ENCODE results near the gene GRID1. TPM values are rescaled to one million over a fixed set of nuclear protein-coding genes. Genes with fewer than 3 reads are reported as not detected.

GRID1 gene
- total RNA-seq, 1 donor from 2014 or later, result 9.2 TPM

- H3K4me3 Mint-ChIP-seq, result no peak overlapping the region
- no peak overlapping the region for H3K27ac Mint-ChIP-seq
- no peaks in the 10 kb centered on the region for H3K36me3 Mint-ChIP-seq
- peaks cover 8% of the 10 kb centered on the region for H3K9me3 Mint-ChIP-seq
- TF ChIP-seq, protein P1, sequence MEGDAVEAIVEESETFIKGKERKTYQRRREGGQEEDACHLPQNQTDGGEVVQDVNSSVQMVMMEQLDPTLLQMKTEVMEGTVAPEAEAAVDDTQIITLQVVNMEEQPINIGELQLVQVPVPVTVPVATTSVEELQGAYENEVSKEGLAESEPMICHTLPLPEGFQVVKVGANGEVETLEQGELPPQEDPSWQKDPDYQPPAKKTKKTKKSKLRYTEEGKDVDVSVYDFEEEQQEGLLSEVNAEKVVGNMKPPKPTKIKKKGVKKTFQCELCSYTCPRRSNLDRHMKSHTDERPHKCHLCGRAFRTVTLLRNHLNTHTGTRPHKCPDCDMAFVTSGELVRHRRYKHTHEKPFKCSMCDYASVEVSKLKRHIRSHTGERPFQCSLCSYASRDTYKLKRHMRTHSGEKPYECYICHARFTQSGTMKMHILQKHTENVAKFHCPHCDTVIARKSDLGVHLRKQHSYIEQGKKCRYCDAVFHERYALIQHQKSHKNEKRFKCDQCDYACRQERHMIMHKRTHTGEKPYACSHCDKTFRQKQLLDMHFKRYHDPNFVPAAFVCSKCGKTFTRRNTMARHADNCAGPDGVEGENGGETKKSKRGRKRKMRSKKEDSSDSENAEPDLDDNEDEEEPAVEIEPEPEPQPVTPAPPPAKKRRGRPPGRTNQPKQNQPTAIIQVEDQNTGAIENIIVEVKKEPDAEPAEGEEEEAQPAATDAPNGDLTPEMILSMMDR (conservative IDR thresholded peaks at IDR 0.05), result no peak
- peaks cover 6% of the 10 kb centered on the region for H3K27me3 Mint-ChIP-seq
- H3K4me1 Mint-ChIP-seq (ENCODE audit: unreplicated experiment), result peaks cover 7% of the 10 kb centered on the region
- no peak for DNase-seq (ENCODE audit: extremely low spot score, unreplicated experiment)
Measured at GRCh38 chr10:85671530-85671929, 695.1 kb downstream of the GRID1 start.

DNA sequence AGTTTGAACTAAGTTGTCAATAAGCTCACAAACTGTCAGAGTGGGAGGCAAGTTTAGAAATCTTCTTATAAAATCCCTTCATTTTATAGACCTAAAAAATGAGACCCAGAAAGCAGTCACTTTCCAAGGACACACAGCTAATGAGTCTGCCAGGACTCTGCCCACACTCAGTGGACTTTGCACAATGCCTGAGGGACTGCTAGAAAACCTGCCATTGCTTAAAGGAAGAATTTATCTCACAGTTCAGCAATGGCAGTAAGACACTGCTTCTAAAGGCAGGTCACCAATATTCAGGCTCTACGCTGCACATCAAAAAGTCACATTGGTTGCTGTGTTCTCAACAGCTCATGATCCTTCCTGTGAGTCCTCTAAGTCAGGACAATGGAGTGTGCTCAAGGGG is 698.1 kb downstream of the GRID1 start:
- Mint-ChIP-seq H3K27ac (no peak overlapping the region), H3K4me1 (ENCODE audit: unreplicated experiment) (peaks cover 7% of the 10 kb centered on the region), H3K27me3 (peaks cover 6% of the 10 kb centered on the region), H3K9me3 (peaks cover 8% of the 10 kb centered on the region), H3K4me3 (no peak overlapping the region), H3K36me3 (no peaks in the 10 kb centered on the region)
- TF ChIP-seq, protein P1 (conservative IDR thresholded peaks at IDR 0.05), result no peak
- no peak for DNase-seq (ENCODE audit: extremely low spot score, unreplicated experiment)

DNA sequence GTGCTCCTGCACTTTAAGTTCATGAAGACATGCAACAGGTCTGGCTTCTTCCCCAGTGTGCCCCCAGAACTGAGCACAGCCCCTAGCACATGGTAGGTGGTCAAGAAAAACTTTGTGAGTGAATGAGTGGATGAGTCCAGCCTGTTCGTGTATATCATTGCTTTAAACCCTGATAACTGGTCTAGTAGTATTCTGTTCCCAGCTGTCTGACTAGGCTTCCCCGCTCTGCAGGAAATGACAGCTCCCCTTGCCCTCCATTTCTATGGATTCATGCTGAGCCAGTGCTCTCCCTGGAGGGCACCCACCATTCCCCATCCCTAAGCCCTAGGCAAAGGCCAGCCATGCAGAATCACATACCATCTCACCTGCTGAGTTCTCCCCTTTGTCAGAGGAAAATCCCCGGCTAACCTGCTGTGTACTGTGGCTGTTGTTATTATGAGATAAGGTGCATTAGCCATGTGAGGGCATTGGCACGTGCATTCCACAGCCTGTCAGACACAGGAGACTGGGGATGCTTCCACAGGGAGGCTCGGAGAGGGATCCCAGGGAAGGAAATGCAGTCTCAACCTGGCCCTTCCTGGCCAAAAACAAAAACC is 698.9 kb downstream of the GRID1 start:
- no peak overlapping the region for H3K4me3 Mint-ChIP-seq
- TF ChIP-seq, protein P1 (conservative IDR thresholded peaks at IDR 0.05), result no peak
- no peak overlapping the region for H3K27ac Mint-ChIP-seq
- H3K36me3 Mint-ChIP-seq, result no peaks in the 10 kb centered on the region
- H3K4me1 Mint-ChIP-seq (ENCODE audit: unreplicated experiment), result peaks cover 7% of the 10 kb centered on the region
- peaks cover 2% of the 10 kb centered on the region for H3K9me3 Mint-ChIP-seq
- no peak for DNase-seq (ENCODE audit: extremely low spot score, unreplicated experiment)
- H3K27me3 Mint-ChIP-seq, result peaks cover 6% of the 10 kb centered on the region

- Mint-ChIP-seq H3K9me3 (no peaks in the 10 kb centered on the region), H3K27me3 (peaks cover 6% of the 10 kb centered on the region), H3K4me1 (ENCODE audit: unreplicated experiment) (peaks cover 7% of the 10 kb centered on the region), H3K36me3 (no peaks in the 10 kb centered on the region), H3K4me3 (no peak overlapping the region), H3K27ac (no peak overlapping the region)
- TF ChIP-seq, protein P1 (conservative IDR thresholded peaks at IDR 0.05), result no peak
- no peak for DNase-seq (ENCODE audit: extremely low spot score, unreplicated experiment)
Measured at GRCh38 chr10:85666987-85667386, 699.6 kb downstream of the GRID1 start.

GRCh38 chr10:85666102-85666501 is 700.5 kb downstream of the GRID1 start:
- Mint-ChIP-seq H3K4me3 (no peak overlapping the region), H3K27me3 (peaks cover 6% of the 10 kb centered on the region), H3K9me3 (no peaks in the 10 kb centered on the region), H3K4me1 (ENCODE audit: unreplicated experiment) (peaks cover 7% of the 10 kb centered on the region), H3K36me3 (no peaks in the 10 kb centered on the region), H3K27ac (no peak overlapping the region)
- no peak for DNase-seq (ENCODE audit: extremely low spot score, unreplicated experiment)
- TF ChIP-seq, protein P1 (conservative IDR thresholded peaks at IDR 0.05), result no peak

DNA sequence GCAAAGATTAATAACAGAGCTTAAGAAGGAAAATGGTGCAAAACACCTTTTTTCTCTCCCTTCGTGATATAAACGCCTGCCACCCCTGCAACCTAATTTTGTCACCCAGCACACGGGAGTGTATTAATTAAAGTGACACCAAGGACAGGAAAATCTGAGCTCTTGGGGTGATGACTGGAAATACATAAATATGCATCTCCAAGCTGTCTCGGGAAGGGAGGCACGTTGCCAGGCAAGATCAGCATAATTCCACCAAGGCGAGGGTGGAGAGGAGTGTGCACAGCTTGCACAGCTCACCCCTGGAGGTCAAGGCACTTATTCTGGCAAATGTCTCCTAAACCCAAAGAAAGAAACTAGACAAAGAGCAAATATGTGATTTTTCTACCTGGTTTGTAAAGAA is 700.9 kb downstream of the GRID1 start:
- TF ChIP-seq, protein P1 (conservative IDR thresholded peaks at IDR 0.05), result no peak
- Mint-ChIP-seq H3K4me3 (no peak overlapping the region), H3K4me1 (ENCODE audit: unreplicated experiment) (peaks cover 7% of the 10 kb centered on the region), H3K36me3 (no peaks in the 10 kb centered on the region), H3K27ac (no peak overlapping the region), H3K27me3 (peaks cover 6% of the 10 kb centered on the region), H3K9me3 (no peaks in the 10 kb centered on the region)
- DNase-seq (ENCODE audit: extremely low spot score, unreplicated experiment), result no peak

Measured in type B pancreatic cell (in vitro differentiated cells).